HL-60/S4 (cell line): ENCODE results near the gene PSIP1.
"Not testable (repeated sequence)": the region's sequence is repeated elsewhere in the genome, so short reads cannot be mapped to it uniquely, and the experiment has no call there.

ENCODE experiments used
- in situ Hi-C: fragments of 300-500 bp; cut with MboI; formaldehyde crosslinking; loops from 2 replicates; pipeline ENCODE4 v1.14.3; 2022; ENCODE audit warnings: low sequenced_read_pairs

Gene PSIP1

DNA sequence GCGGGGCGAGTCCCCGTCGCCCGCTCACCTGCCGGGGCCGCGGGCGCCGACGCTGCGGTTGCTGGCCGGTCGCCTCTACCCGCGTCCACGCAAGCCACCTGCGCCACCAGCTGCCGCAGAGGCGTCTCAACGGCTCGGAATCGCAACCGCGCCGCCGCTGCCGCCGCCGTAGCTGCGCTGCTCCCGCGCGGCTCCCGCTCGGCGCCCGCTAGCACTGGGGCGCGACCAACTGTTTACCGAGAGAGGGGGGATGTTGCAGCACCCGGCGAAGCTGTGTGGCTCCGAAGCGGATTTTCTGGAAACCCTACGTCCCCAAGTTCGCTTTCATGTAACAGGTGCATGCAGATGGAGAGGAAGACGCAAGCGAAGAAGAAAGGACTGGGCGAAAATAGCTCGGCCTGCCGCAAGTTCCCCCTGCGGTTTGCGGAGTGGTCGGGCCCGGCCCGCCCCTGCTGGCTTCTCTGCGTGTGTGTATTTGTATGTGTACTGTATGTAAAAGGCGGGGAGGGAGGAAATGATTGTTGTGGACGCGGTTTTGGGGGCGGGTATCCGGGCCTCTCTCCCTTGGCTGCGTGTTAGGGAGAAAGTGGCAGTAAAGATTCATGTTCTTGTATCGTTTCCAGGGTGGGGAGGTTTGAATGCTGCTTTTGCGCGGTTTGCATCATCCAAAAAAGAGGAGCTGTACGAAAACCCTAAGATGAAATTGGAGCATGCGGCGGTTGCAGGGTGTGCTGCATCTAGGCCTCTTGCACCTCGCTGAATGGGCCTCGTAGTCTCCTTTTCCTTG lies at the start of gene PSIP1:
Gene PSIP1 (minus strand): TSS at position 182 of the 787 bp plus-strand sequence. CDS start 782 bp downstream, outside the sequence.
- in situ Hi-C loops: no loop called here

- in situ Hi-C loops: no loop called here
Measured at GRCh38 chr9:15553528-15553898, 42.7 kb upstream of the PSIP1 start.

DNA sequence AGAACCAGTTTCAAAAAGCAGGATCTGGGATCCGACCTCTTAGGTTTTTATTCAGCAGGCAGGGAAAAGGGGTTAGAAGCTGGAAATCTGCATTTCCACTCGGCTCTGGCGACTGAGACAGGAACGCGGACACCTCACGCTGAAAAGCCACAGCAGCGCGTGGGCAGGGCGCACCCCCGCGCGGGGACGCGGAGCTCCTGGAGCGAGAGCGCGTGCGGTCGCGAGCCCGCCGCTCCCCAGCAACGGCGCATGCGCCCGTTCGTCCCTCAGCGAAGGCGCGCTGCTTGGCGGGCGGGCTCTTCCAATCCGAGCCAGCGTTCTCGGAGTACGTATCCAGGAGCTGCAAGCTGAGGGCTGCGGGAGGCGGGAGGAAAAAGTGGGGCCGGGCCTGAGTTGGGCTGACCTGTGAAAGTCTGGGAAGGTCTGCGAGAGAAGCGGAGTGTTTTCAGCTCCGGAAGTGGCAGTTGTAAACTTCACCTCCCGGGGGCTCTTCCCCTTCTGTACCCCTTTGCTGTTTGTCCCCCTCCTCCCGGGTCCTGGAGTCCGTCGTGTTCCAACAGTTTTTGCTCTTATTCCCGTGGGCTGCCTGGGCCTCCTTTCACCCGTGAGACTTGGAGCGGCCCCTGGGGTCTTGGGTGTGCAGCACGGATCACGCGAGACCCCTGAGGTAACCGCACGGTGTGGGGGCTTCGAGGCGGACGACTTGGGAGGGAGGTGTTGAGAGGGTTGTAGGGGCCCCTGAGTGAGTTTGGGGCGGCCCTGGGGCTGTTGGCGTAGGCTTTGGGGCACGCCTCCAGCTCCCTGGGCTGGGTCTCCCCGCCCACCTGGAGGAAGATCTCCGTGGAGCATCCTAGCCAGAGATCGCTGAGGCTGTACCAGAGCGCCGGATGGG lies 42.1 kb upstream of the PSIP1 start, which contains the start of gene CCDC171:
Gene CCDC171 (plus strand): TSS at position 408 of the 892 bp plus-strand sequence. CDS start 11,046 bp downstream, outside the sequence.
- in situ Hi-C loops: no loop called here

GRCh38 chr9:15549611-15550010 lies 38.8 kb upstream of the PSIP1 start:
- in situ Hi-C loops: no loop called here

- in situ Hi-C loops: no loop called here
Measured at GRCh38 chr9:15543047-15543813, 32.5 kb upstream of the PSIP1 start.

DNA sequence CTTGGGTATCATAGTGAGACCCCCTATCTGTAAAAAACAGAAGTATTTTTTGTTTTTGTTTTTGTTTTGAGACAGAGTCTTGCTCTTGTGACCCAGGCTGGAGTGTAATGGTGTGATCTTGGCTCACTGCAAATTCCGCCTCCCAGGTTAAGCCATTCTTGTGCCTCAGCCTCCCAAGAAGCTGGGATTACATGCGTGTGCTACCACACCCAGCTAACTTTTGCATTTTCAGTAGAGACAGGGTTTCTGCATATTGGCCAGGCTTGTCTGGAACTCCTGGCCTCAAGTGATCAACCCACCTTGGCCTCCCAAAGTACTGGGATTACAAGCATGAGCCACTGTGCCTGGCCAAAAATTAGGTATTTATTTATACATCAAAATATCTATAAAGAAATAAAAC lies 31.9 kb upstream of the PSIP1 start:
- in situ Hi-C loops: no loop called here

DNA sequence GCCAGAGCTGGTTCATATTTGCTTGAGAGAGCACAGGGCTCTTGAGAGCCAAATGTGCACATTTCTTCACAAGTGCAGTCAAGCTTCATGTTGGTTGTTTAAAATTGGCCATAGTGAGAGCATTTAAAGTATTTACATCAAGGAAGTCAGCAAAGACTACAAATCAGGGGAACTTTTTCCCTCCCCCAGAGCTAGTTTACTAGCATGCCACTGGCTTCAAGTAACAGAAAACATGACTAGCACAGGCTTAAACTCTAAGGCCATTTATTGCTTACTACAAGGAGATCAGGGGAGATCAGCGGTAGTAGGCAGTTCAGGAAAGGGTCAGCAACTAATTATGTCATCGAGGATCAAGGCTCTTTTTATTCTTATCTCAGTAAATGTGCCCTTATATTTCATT lies 31.1 kb upstream of the PSIP1 start:
- in situ Hi-C loops: no loop called here

GRCh38 chr9:15531380-15531779 lies 20.6 kb upstream of the PSIP1 start:
- in situ Hi-C loops: no loop called here

GRCh38 chr9:15529566-15530324 lies 19.0 kb upstream of the PSIP1 start:
- in situ Hi-C loops: no loop called here

- in situ Hi-C loops: not testable (repeated sequence)
Measured at GRCh38 chr9:15527035-15527434, 16.3 kb upstream of the PSIP1 start.

- in situ Hi-C loops: no loop called here
Measured at GRCh38 chr9:15525958-15526357, 15.2 kb upstream of the PSIP1 start.

DNA sequence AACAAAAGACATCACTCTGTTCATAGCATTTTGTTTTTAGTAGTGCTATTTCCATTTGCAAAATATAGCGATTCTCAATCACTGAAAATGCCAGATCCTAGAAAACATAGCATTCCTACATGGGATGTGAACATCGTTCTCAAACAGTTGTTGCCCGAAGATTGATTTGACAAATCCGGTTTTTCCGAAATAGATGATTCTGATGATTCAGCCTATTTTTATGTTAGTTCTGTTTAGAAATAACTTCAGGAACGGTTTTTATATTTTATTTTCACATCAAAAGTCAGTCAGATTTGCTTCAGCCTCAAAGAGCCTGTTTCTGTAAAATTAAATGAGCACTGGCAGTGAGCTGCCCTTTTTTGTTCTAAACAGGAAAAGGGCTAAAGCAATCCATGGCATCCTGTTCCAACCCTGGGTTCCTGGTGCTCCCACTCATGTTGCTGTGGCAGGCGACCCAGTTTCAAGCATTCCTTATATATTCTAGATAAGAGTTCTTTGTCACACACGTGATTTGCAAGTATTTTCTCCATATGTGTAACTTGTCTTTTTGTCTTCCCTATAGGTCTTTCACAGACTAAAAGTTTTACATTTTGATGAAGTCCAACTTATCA lies 14.2 kb upstream of the PSIP1 start:
- in situ Hi-C loops: no loop called here

DNA sequence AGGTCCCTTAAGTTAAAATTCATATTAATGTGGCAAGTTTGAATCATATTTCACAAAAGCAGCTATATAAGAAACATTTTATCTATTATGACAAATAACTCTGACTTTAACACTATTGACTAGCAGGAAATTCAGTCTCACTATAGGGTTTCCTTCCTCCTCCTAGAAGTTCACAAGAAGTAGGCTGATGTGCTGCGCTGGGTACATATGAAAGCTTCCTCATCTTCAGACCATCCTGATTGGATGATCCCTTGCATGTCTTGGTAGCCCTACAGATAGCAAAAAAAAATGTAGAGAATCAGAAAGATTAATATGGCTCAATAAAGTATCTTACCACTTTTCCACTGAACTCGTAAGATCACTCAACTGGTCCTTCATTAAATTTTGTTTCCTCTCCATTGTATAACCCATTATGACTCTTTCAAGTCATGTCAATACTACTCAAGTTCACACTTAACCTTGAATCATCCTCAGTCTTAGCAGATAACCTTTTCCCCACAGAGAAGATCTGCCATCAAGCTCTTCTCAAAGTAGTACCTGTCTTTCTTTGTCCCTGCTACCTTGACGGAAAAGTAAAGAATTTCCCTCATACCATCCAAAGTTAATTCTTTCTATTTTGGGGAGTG lies 11.5 kb upstream of the PSIP1 start:
- in situ Hi-C loops: no loop called here

DNA sequence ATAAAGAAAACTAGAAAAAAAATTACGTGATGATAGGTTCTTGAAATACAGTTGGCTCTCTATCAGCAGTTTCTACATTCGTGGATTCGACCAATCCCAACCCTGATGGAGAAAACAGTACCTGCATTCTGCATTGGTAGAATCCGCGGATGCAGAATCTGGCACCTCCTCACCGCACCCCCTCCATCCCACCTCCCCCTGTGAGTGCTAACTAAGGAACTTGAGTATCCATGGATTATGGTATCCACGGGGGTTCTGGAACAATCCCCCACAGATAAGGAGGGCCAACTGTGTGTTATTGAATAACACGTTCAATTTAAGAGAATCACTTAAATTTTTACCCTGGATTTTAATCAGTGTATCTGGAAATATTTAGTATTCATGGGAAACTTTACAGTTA lies 10.5 kb upstream of the PSIP1 start:
- in situ Hi-C loops: no loop called here

DNA sequence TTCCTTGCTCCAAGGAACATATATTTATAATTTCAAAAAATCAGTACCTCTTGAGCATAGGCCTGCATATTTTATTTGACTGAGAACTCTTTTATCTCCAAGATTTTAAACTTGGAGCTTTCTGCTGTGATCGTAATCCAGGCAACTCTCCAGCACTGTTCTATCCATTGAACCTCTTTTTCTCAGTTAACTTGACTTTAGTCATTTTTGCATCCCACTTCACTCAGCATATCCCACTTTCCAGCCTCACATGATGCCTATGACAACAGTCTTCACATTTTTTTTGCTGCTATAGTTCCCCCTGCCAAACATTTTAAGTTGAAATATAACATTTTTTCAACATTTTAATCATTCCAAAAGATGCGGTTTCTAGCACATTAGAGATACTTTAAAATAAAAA lies 9.1 kb upstream of the PSIP1 start:
- in situ Hi-C loops: no loop called here

DNA sequence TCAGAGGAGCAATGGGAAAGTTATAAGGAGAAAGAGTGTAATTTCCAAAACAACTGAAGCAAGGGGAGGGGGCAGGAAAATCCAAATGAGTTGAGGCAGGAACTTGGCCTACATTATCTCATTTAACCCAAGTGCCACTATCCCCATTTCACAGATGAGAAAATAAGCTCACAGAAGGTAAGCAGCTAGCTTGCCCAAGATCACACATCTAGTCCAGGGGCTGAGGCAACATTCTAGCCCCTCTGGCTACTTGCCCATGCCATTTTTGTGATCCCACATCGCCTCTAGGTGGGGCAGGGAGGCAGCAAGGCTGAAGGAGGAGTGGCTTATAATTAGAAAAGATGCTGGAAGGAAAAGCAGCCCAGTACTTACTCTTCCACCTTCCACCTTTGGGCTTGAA lies 2.6 kb upstream of the PSIP1 start:
- in situ Hi-C loops: no loop called here

- in situ Hi-C loops: no loop called here
Measured at GRCh38 chr9:15512889-15513288, 2.1 kb upstream of the PSIP1 start.

GRCh38 chr9:15512204-15512603 lies 1.4 kb upstream of the PSIP1 start:
- in situ Hi-C loops: no loop called here

- in situ Hi-C loops: no loop called here
Measured at GRCh38 chr9:15509931-15510788, 610 bp downstream of the PSIP1 start.
